Body of pancreas (tissue), 4 donors: ENCODE results near the gene KLHL10. TPM values are rescaled to one million over a fixed set of nuclear protein-coding genes. Genes with fewer than 3 reads are reported as not detected.

Source experiments
- ATAC-seq: fragments of 150-250 bp; one replicate; pipeline ENCODE4 v1.9.1; 2016
- DNase-seq, 4 donors: peaks; one replicate each; pipeline ENCODE4 v3.0.0-alpha.2; 2019
- H3K27ac ChIP-seq, 4 donors: fragments of 200-600 bp; sonication (generic); 1 replicate in 3 of 4; 2 replicates in 1 of 4; pipeline versions ENCODE4 v1.5.1 to v1.6.1; 2016 to 2019; ENCODE audit warnings: mild to moderate bottlenecking in 1 of 4, mixed read lengths in 1 of 4, moderate library complexity in 1 of 4
- H3K27me3 ChIP-seq, 2 donors: fragments of 200-600 bp; sonication (generic); one replicate each; pipeline ENCODE4 v1.6.0; 2016; ENCODE audit warnings: mild to moderate bottlenecking in 1 of 2
- H3K36me3 ChIP-seq, 2 donors: fragments of 200-600 bp; sonication (generic); replicated peaks in 1 of 2; 2 replicates each; pipeline ENCODE4 v1.5.1; 2016; ENCODE audit warnings: low read depth in 2 of 2; ENCODE audit not compliant: insufficient read depth in 1 of 2
- H3K4me1 ChIP-seq: fragments of 200-600 bp; sonication (generic); one replicate; pipeline ENCODE4 v1.6.0; 2016
- H3K4me3 ChIP-seq, 2 donors: fragments of 200-600 bp; sonication (generic); 1 replicate in 1 of 2; 2 replicates in 1 of 2; pipeline ENCODE4 v1.5.1; 2016 to 2019
- H3K9me3 ChIP-seq, 3 donors: fragments of 200-600 bp; sonication (generic); 1 replicate in 2 of 3; 2 replicates in 1 of 3; pipeline ENCODE4 v1.5.1; 2016
- CTCF ChIP-seq, 7 experiments: fragments of 450-650 bp in 4 of 7; fragments of 200-600 bp in 3 of 7; sonication (generic) in 3 of 7; IDR thresholded peaks; one replicate each; pipeline ENCODE4 v1.5.1; 2016 to 2019; ENCODE audit warnings: antibody characterized with exemption in 7 of 7
- POLR2A ChIP-seq, 3 donors: fragments of 450-650 bp; IDR thresholded peaks; one replicate each; pipeline ENCODE4 v1.6.1; 2016; ENCODE audit warnings: antibody characterized with exemption in 3 of 3, mild to moderate bottlenecking in 2 of 3
- WGBS, 2 donors: methylation state at CpG; one replicate each; pipeline ENCODE4 v1.1.5; 2017; 5-methylcytosine and 5-hydroxymethylcytosine counted together
- intact Hi-C: fragments of 100-400 bp; cut with DNase I; formaldehyde crosslinking; loops from one replicate; pipeline ENCODE4 v1.15.1; 2023
- total RNA-seq, 2 donors: library from RNA; depleted of rRNA; stranded (reverse); fragments of >200 nt; gene quantifications; one replicate each; pipeline ENCODE4 v1.1.0, GENCODE V29; 2016

The KLHL10 gene
- total RNA-seq, 2 donors from 2014 or later = not detected

- no peak for ATAC-seq
- Histone ChIP-seq H3K36me3 (no peaks in the 10 kb centered on the region), H3K4me3 (no peak overlapping the region), H3K9me3 (no peaks in the 10 kb centered on the region), H3K27ac (no peak overlapping the region), H3K4me1 (peaks cover 27% of the 10 kb centered on the region), H3K27me3 (no peaks in the 10 kb centered on the region)
- 83 to 84% methylated on average over 8 to 10 of the region's 10 CpGs for WGBS, 2 donors
- DNase-seq = no peak
- intact Hi-C loops = no loop called here
- no peak for TF ChIP-seq CTCF (IDR thresholded peaks at IDR 0.05)
- TF ChIP-seq POLR2A (IDR thresholded peaks at IDR 0.05) = no peak
These were observed 41.3 kb upstream of the KLHL10 start for GRCh38 chr17:41796121-41796895.

GRCh38 chr17:41797377-41797776 lies 40.2 kb upstream of the KLHL10 start:
- no peak for ATAC-seq
- TF ChIP-seq CTCF (IDR thresholded peaks at IDR 0.05) = no peak
- TF ChIP-seq POLR2A (IDR thresholded peaks at IDR 0.05) = no peak
- H3K36me3 ChIP-seq = no peaks in the 10 kb centered on the region
- no peaks in the 10 kb centered on the region for H3K9me3 ChIP-seq
- peaks cover 28% of the 10 kb centered on the region for H3K4me1 ChIP-seq
- 77 to 100% methylated on average over 3 of the region's 3 CpGs for WGBS, 2 donors
- no peak overlapping the region for H3K4me3 ChIP-seq
- intact Hi-C loops = no loop called here
- DNase-seq = no peak
- H3K27ac ChIP-seq = no peak overlapping the region
- H3K27me3 ChIP-seq = no peaks in the 10 kb centered on the region

DNA sequence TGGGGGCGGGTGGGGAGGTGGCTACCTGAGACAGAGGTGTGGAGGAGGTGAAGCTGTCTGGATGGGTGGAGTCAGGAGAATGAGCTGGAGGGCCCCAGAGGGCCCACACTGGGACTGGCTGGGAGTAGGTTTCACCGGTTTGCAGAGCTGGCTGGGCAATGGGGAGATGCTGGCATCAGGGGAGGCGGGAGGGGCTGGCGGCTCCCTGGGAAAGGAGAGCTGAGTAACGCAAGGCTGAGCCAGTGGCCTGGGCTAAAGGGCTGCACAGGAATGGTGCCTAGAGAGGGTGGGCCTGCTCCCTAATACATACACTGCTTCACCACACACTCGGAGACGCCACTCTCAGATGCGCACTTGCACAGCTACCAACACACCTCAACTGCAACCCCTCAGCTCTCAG lies 38.3 kb upstream of the KLHL10 start:
- TF ChIP-seq CTCF (IDR thresholded peaks at IDR 0.05) (no peak), POLR2A (IDR thresholded peaks at IDR 0.05) (no peak)
- Histone ChIP-seq H3K36me3 (no peaks in the 10 kb centered on the region), H3K9me3 (no peaks in the 10 kb centered on the region), H3K4me1 (peaks cover 10% of the 10 kb centered on the region), H3K4me3 (no peak overlapping the region), H3K27ac (no peak overlapping the region), H3K27me3 (no peaks in the 10 kb centered on the region)
- ATAC-seq (no peak), DNase-seq (no peak)
- WGBS, 2 donors = 80 to 86% methylated on average over 7 to 8 of the region's 8 CpGs
- intact Hi-C loops = no loop called here

GRCh38 chr17:41800601-41801373 lies 36.8 kb upstream of the KLHL10 start:
- Histone ChIP-seq H3K9me3 (no peaks in the 10 kb centered on the region), H3K4me1 (peaks cover 10% of the 10 kb centered on the region), H3K27ac (no peak overlapping the region), H3K36me3 (peaks cover 0 to 2% of the 10 kb centered on the region in 2 donors), H3K4me3 (no peak overlapping the region), H3K27me3 (no peaks in the 10 kb centered on the region)
- ATAC-seq (no peak), DNase-seq (no peak)
- TF ChIP-seq CTCF (IDR thresholded peaks at IDR 0.05) = no peak
- no peak for TF ChIP-seq POLR2A (IDR thresholded peaks at IDR 0.05)
- WGBS, 2 donors = 51 to 52% methylated on average over 12 to 18 of the region's 18 CpGs
- intact Hi-C loops = no loop called here
